ENCODE data around the gene SACM1L. TPM values are rescaled to one million over a fixed set of nuclear protein-coding genes. Genes with fewer than 3 reads are reported as not detected.

SACM1L gene
- total RNA-seq, 1 donor from 2014 or later = 26.6 TPM

DNA sequence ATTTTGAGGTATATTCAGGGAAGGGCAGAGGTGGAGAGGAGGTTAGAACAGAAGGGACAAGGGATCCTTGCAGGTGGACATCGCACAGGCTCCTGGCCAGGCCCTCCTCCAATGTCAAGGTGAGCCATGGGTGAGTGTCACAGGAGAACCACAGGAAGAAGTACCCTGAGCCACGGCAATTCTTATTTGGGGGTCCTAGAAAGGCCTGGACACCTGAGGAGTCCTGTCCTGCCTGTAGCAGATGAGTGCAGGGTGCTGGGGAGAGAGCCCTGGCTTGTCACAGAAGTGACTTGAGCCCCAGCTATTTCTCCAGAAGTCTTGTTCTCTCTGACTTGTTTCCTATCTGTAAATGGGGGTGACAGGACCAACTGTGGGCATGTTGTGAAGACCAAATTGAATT is 102.8 kb downstream of the SACM1L start:
- H3K27me3 ChIP-seq (ENCODE audit: control insufficient read depth, insufficient read depth, low read length) = peaks cover 16% of the 10 kb centered on the region
- FAIRE-seq (no peak), DNase-seq (ENCODE audit: low read depth) (no peak)
- TF ChIP-seq, protein P1, sequence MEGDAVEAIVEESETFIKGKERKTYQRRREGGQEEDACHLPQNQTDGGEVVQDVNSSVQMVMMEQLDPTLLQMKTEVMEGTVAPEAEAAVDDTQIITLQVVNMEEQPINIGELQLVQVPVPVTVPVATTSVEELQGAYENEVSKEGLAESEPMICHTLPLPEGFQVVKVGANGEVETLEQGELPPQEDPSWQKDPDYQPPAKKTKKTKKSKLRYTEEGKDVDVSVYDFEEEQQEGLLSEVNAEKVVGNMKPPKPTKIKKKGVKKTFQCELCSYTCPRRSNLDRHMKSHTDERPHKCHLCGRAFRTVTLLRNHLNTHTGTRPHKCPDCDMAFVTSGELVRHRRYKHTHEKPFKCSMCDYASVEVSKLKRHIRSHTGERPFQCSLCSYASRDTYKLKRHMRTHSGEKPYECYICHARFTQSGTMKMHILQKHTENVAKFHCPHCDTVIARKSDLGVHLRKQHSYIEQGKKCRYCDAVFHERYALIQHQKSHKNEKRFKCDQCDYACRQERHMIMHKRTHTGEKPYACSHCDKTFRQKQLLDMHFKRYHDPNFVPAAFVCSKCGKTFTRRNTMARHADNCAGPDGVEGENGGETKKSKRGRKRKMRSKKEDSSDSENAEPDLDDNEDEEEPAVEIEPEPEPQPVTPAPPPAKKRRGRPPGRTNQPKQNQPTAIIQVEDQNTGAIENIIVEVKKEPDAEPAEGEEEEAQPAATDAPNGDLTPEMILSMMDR (IDR thresholded peaks at IDR 0.05; ENCODE audit: insufficient read depth, low read length, severe bottlenecking) = no peak
- no peak overlapping the region for H3K4me3 ChIP-seq (ENCODE audit: low read depth, low read length)
- no peaks in the 10 kb centered on the region for H3K36me3 ChIP-seq (ENCODE audit: control insufficient read depth, insufficient read depth, low read length)

DNA sequence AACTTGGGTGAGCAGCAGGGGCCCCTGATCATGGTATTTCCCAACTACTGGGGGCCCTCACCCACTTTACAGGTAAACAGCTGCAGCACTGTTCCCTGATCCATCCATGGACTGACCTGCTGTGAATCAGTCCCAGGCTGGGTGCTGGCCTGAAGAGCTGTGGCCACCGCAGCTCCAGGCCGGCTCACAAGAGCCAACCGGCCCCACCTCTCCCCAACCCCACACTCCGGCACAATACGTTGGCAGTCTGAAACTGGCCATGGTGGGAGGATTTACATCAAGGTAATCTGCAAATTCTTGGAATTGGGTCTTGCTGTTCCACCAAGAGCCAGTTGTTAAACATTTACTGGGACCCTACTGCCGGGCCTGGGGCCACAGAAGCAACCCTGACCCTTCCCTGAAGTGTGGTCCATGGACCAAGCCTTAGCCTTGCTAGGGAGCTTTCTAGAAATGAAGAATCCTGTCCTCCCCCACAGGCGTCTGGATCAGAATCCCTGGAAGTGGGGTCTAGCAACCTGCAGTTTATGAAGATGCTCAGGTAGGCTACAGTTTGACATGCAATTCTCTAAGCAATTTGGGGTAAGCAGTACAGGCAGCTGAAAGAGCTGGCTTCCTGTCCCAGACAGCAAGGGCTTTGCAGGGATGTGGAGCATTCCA is 103.4 kb downstream of the SACM1L start:
- Histone ChIP-seq H3K36me3 (ENCODE audit: control insufficient read depth, insufficient read depth, low read length) (no peaks in the 10 kb centered on the region), H3K4me3 (ENCODE audit: low read depth, low read length) (no peak overlapping the region), H3K27me3 (ENCODE audit: control insufficient read depth, insufficient read depth, low read length) (peaks cover 20% of the 10 kb centered on the region)
- TF ChIP-seq, protein P1 (IDR thresholded peaks at IDR 0.05; ENCODE audit: insufficient read depth, low read length, severe bottlenecking) = no peak
- DNase-seq (ENCODE audit: low read depth) = no peak
- FAIRE-seq = no peak

DNA sequence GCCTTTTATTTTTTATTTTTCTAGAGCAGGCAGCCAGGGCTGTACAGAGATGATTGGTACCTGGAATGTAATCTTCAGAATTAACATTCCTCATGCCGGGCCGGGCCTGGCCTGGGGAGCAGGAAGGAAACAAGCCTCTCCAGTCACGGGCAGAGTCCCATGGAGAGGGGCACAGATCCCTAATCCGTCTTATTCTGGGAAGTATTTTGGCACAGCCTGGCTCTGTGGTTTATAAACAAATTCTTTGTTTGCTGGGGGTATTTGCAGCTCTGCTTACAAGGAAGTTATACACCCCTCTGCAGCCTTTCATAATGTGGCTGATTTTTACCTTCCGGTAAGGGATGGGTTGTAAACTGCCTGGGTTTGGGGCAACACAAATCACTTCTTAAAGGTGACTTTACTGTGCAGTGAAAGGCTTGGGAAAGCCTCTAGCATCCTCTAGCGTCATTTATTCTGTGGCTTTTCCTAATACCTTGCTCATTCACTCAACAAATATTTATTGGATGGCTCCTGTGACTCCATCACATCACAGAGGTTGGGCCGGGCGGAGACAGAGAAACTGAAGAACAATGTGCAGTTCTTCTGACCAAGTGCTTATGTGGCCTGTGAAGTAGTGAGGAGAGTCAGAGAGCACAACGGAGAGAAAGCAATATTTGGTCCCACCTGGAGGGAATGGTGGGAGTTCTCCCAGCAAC is 104.4 kb downstream of the SACM1L start:
- H3K4me3 ChIP-seq (ENCODE audit: low read depth, low read length) = no peak overlapping the region
- no peaks in the 10 kb centered on the region for H3K36me3 ChIP-seq (ENCODE audit: control insufficient read depth, insufficient read depth, low read length)
- DNase-seq (ENCODE audit: low read depth) (peak; percentile 29), FAIRE-seq (no peak)
- H3K27me3 ChIP-seq (ENCODE audit: control insufficient read depth, insufficient read depth, low read length) = peaks cover 23% of the 10 kb centered on the region
- TF ChIP-seq, protein P1 (IDR thresholded peaks at IDR 0.05; ENCODE audit: insufficient read depth, low read length, severe bottlenecking) = peak; percentile 6

DNA sequence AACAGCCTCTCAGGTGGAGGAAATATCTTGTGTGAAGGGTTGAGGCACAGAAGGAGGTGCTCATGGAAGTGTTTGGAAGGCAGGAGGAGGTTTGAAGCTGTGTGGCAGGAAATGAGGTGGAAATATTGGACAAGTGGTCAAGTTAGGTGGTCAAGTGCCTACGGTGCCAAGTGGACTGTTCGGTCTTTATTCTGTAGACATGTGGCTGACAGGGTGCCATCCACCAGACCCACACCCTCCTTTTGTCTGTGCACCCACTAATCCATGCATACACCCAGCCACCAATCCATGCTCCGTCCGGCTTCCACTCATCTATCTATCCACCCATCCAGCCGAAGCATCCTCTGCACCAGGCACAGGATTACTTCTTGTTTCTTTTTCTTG is 105.0 kb downstream of the SACM1L start:
- TF ChIP-seq, protein P1 (IDR thresholded peaks at IDR 0.05; ENCODE audit: insufficient read depth, low read length, severe bottlenecking) = no peak
- no peak for DNase-seq (ENCODE audit: low read depth)
- no peak for FAIRE-seq
- Histone ChIP-seq H3K27me3 (ENCODE audit: control insufficient read depth, insufficient read depth, low read length) (peaks cover 23% of the 10 kb centered on the region), H3K4me3 (ENCODE audit: low read depth, low read length) (no peak overlapping the region), H3K36me3 (ENCODE audit: control insufficient read depth, insufficient read depth, low read length) (no peaks in the 10 kb centered on the region)

DNA sequence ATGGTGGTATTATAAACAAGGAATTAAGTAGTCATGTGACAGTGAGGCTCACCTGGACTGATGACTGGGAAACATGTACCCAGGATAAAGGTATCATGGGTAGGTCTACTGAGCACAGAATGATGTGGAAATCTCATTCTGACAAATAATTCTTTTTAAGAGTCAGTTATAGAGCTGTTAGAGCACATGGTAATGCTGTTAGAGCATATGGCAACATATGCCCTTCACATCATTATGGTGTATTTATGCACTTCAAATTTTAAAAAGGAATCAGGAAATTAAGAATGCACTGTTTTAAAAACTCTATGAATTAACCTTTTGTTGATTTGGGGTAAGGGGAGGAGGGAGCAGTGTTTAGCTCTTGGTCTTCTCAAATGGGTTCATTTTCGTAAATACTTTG is 105.5 kb downstream of the SACM1L start:
- Histone ChIP-seq H3K4me3 (ENCODE audit: low read depth, low read length) (no peak overlapping the region), H3K27me3 (ENCODE audit: control insufficient read depth, insufficient read depth, low read length) (peaks cover 23% of the 10 kb centered on the region), H3K36me3 (ENCODE audit: control insufficient read depth, insufficient read depth, low read length) (no peaks in the 10 kb centered on the region)
- DNase-seq (ENCODE audit: low read depth) (no peak), FAIRE-seq (no peak)
- TF ChIP-seq, protein P1 (IDR thresholded peaks at IDR 0.05; ENCODE audit: insufficient read depth, low read length, severe bottlenecking) = no peak

Other genes with a start within 250 kb of the SACM1L start
- gene LIMD1, start 94.6 kb upstream of the SACM1L start, total RNA-seq = 6.8 and 8.2 TPM in 2 replicates
- gene SLC6A20, start 107.1 kb downstream of the SACM1L start, total RNA-seq = 0.13 TPM in 1 of 2 replicates, not detected in the other
- gene LZTFL1, start 152.7 kb downstream of the SACM1L start, total RNA-seq = 6.0 and 7.1 TPM in 2 replicates
- not detected in 2 replicates for gene CCR9, start 197.1 kb downstream of the SACM1L start, total RNA-seq